ENCODE results near the gene SLC35F3.

GRCh38 chr1:234169161-234169849 lies 264.8 kb downstream of the SLC35F3 start:
- TF ChIP-seq, protein P1, sequence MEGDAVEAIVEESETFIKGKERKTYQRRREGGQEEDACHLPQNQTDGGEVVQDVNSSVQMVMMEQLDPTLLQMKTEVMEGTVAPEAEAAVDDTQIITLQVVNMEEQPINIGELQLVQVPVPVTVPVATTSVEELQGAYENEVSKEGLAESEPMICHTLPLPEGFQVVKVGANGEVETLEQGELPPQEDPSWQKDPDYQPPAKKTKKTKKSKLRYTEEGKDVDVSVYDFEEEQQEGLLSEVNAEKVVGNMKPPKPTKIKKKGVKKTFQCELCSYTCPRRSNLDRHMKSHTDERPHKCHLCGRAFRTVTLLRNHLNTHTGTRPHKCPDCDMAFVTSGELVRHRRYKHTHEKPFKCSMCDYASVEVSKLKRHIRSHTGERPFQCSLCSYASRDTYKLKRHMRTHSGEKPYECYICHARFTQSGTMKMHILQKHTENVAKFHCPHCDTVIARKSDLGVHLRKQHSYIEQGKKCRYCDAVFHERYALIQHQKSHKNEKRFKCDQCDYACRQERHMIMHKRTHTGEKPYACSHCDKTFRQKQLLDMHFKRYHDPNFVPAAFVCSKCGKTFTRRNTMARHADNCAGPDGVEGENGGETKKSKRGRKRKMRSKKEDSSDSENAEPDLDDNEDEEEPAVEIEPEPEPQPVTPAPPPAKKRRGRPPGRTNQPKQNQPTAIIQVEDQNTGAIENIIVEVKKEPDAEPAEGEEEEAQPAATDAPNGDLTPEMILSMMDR (IDR thresholded peaks at IDR 0.05): no peak
- TF ChIP-seq POLR2A (IDR thresholded peaks at IDR 0.05): no peak
- no peak for TF ChIP-seq POLR2AphosphoS5 (IDR thresholded peaks at IDR 0.05; ENCODE audit: insufficient read depth in 1 of 2, low read depth in 1 of 2)
